Measurements from ENCODE around the gene RSU1. TPM values are rescaled to one million over a fixed set of nuclear protein-coding genes. Genes with fewer than 3 reads are reported as not detected.

The RSU1 gene
- 10 to 100 TPM; 49.4 to 69.7 TPM for total RNA-seq
- long read RNA-seq, transcript RSU1-201 (9 exons, 3,834 nt), result major isoform, 43 of 87 reads
- long read RNA-seq, transcript RSU1-203 (8 exons, 3,919 nt), result minor isoform, 19 of 87 reads
- long read RNA-seq, transcript RSU1-205 (8 exons, 3,639 nt), result minor isoform, 16 of 87 reads
- long read RNA-seq, partial matches to known transcripts, result 4 of 87 reads
- long read RNA-seq, other reads (novel, unspliced or antisense), result 5 of 87 reads

- DNase-seq, result peak; percentile 100
- peak; percentile 98 for ATAC-seq
- intact Hi-C loops (cut with DNase I), result no loop called here
Measured at GRCh38 chr10:16817125-16818019, at the start of gene RSU1. TSS of gene RSU1 (minus strand) at chr10:16817424. CDS start at chr10:16817081, 343 bp downstream.

- intact Hi-C loops (cut with DNase I), result no loop called here
- no peak for DNase-seq
- no peak for ATAC-seq
Measured at GRCh38 chr10:16866541-16867275, 49.5 kb upstream of the RSU1 start.

GRCh38 chr10:16865766-16866165 lies 48.5 kb upstream of the RSU1 start:
- ATAC-seq (no peak), DNase-seq (no peak)
- intact Hi-C loops (cut with DNase I), result no loop called here

DNA sequence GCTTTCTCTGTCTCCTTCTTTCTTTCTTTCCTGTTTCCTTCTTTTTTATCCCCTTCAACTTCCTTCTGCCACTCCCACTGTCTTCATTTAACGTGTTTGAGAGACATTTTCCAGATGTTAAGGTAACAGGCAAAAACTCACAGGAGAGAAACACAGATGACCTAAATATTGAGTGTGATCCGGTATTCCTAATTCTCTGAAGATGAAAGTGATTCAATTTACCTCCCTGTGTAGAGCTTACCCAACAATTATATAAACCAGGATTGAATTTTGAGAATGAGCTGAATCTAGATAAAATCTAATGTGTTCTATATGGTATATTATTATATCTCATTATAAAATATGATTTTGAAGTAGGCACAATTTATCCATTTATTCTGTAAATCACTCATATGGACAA lies 46.5 kb upstream of the RSU1 start:
- intact Hi-C loops (cut with DNase I), result no loop called here
- ATAC-seq (no peak), DNase-seq (no peak)

GRCh38 chr10:16857419-16857818 lies 40.2 kb upstream of the RSU1 start:
- DNase-seq (no peak), ATAC-seq (no peak)
- intact Hi-C loops (cut with DNase I), result no loop called here

GRCh38 chr10:16856567-16856966 lies 39.3 kb upstream of the RSU1 start:
- intact Hi-C loops (cut with DNase I), result no loop called here
- ATAC-seq, result peak in 1 of 2 donors; percentile 32
- no peak for DNase-seq

- DNase-seq (no peak), ATAC-seq (no peak)
- intact Hi-C loops (cut with DNase I), result no loop called here
Measured at GRCh38 chr10:16856092-16856491, 38.9 kb upstream of the RSU1 start.

DNA sequence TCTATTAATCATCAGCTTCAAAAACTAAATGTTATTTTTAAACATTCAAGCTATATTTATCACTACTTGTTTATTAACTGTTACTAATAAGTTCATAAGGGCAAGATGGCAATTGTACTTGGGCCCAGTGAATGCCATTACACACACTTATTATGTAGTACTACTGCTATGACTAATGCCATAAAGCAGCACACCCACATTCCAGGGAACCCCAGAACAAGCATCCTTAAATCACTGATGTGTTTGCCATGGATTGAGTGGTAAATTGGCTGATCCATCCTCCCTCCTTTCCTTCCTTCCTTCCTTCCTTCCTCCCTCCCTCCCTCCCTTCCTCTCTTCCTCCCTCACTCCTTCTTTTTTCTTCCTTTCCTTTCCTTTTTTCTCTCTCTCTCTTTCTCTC lies 37.4 kb upstream of the RSU1 start:
- ATAC-seq (no peak), DNase-seq (no peak)
- intact Hi-C loops (cut with DNase I), result no loop called here

DNA sequence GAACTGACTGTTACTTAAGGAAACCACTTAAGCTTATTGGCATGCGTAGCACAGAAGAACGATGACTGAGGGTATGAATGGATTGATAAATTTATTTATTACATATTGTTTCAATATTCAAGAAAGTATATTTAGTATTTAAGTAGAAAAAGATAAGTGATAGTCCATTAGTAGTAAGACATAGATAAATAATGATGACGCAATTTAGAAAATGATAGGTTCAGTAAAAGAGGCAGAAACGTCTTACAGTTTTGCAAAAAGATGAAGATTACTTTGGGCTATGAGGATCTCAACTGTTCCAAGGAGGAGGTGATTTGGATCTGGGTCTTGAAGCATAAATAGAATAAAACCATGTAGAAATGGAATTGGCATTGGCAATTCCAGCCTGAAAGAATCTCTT lies 36.6 kb upstream of the RSU1 start:
- DNase-seq (no peak), ATAC-seq (no peak)
- intact Hi-C loops (cut with DNase I), result no loop called here

GRCh38 chr10:16853201-16853600 lies 36.0 kb upstream of the RSU1 start:
- no peak for ATAC-seq
- intact Hi-C loops (cut with DNase I), result no loop called here
- DNase-seq, result no peak

GRCh38 chr10:16852624-16853023 lies 35.4 kb upstream of the RSU1 start:
- DNase-seq, result no peak
- intact Hi-C loops (cut with DNase I), result no loop called here
- no peak for ATAC-seq

- intact Hi-C loops (cut with DNase I), result loop anchor here in 1 of 2 donors (10.0 kb wide), 1 partner anchor 576 kb away; no protein-coding TSS in a partner anchor
- ATAC-seq (peak in 1 of 2 donors; percentile 39), DNase-seq (no peak)
Measured at GRCh38 chr10:16848562-16849154, 31.4 kb upstream of the RSU1 start.

DNA sequence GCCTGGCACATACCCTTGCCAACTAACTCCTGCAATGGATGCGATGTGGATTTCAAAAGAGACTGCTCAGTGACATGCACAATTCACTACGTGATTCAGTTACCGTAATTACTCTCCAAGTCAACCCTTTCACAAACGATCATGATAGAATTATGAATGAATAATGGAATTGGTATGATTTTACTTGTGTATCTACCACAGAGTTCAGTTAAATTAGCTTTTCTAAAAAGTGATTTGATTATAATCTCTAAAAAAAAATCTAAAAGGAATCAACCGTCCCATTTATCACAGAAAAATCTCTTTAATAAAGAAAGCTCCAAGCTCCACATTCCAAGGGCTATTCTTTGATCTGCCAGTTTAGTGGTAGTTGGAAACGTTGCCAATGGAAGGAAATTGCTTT lies 30.4 kb upstream of the RSU1 start:
- DNase-seq, result no peak
- no peak for ATAC-seq
- intact Hi-C loops (cut with DNase I), result loop anchor here in 1 of 2 donors (10.0 kb wide), 1 partner anchor 577 kb away; no protein-coding TSS in a partner anchor

DNA sequence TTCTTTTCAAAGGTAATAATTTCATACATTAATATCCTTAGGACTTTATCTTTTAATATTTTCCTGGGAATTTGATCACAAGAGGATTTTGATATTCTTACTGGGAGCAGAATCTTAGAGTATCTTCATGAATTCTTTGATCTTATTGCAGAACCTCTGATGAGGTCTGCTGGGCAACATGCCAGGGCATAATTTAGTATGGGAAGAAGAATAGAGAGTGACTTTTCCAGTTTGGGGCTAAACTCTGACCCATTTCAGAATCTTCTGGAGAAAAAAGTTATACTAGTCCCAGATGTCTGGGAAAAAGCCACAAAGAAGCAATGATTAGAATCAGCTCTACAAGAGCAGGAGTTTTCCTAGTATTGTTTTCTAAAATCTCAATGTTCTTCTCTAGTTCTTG lies 28.0 kb upstream of the RSU1 start:
- ATAC-seq, result no peak
- intact Hi-C loops (cut with DNase I), result loop anchor here in 1 of 2 donors (10.0 kb wide), 1 partner anchor 580 kb away; no protein-coding TSS in a partner anchor
- no peak for DNase-seq

- DNase-seq (no peak), ATAC-seq (peak; percentile 72 to 73)
- intact Hi-C loops (cut with DNase I), result loop anchor here (1.0 to 10.0 kb wide), 3 partner anchors 414 to 581 kb away; no protein-coding TSS in a partner anchor
Measured at GRCh38 chr10:16843252-16843870, 26.1 kb upstream of the RSU1 start.

- intact Hi-C loops (cut with DNase I), result no loop called here
- no peak for DNase-seq
- ATAC-seq, result no peak
Measured at GRCh38 chr10:16835228-16835627, 18.0 kb upstream of the RSU1 start.

GRCh38 chr10:16832351-16833080 lies 15.3 kb upstream of the RSU1 start:
- peak; percentile 40 to 69 for ATAC-seq
- intact Hi-C loops (cut with DNase I), result loop anchor here in 1 of 2 donors (5.0 kb wide), 1 partner anchor 600 kb away; no protein-coding TSS in a partner anchor
- peak; percentile 60 for DNase-seq

- peak; percentile 70 for DNase-seq
Measured at GRCh38 chr10:16828701-16829175, 11.5 kb upstream of the RSU1 start.

More at GRCh38 chr10:16828701-16829175, 11.5 kb upstream of the RSU1 start:
- peak; percentile 45 to 75 for ATAC-seq
- intact Hi-C loops (cut with DNase I), result loop anchor here in 1 of 2 donors (2.0 kb wide), 1 partner anchor 428 kb away; no protein-coding TSS in a partner anchor

Data from left cardiac atrium (tissue), 4 donors.